Activated CD8-positive, alpha-beta T cell treated with anti-CD3 and anti-CD28 coated beads for 36 hours (primary cell): ENCODE data around the gene PDE8B. TPM values are rescaled to one million over a fixed set of nuclear protein-coding genes. Genes with fewer than 3 reads are reported as not detected.

Source experiments
- ATAC-seq: fragments of 200-7000 bp; cut with Tn5 transposase; one replicate; pipeline ENCODE4 v1.10.0; 2021; ENCODE audit warnings: mild to moderate bottlenecking, moderate library complexity
- CTCF ChIA-PET: fragments of 350-600 bp; sonication (Branson Sonifier 250); formaldehyde crosslinking; loops from one replicate; lab custom pipeline; 2021; ENCODE audit warnings: antibody characterized with exemption; lab: Charles Lee
- POLR2A ChIA-PET: fragments of 350-600 bp; sonication (Branson Sonifier 250); formaldehyde crosslinking; loops from one replicate; lab custom pipeline; 2021; ENCODE audit warnings: antibody characterized with exemption; lab: Charles Lee
- DNase-seq: peaks from one replicate; pipeline ENCODE4 v3.0.0-alpha.2; 2020
- H3K27ac Mint-ChIP-seq: one replicate; pipeline ENCODE4 v1.8.0; 2021; ENCODE audit warnings: mild to moderate bottlenecking, mixed read lengths
- H3K27me3 Mint-ChIP-seq: one replicate; pipeline ENCODE4 v1.8.0; 2021; ENCODE audit warnings: mixed read lengths
- H3K36me3 Mint-ChIP-seq: one replicate; pipeline ENCODE4 v1.8.0; 2021; ENCODE audit warnings: low read depth, mixed read lengths
- H3K4me1 Mint-ChIP-seq: one replicate; pipeline ENCODE4 v1.8.0; 2021; ENCODE audit warnings: low read depth, mixed read lengths
- H3K4me3 Mint-ChIP-seq: one replicate; pipeline ENCODE4 v1.8.0; 2021; ENCODE audit warnings: mild to moderate bottlenecking, moderate library complexity, mixed read lengths
- H3K9me3 Mint-ChIP-seq: one replicate; pipeline ENCODE4 v1.8.0; 2021; ENCODE audit warnings: mixed read lengths
- CTCF ChIP-seq: fragments of 200-600 bp; IDR thresholded peaks from one replicate; pipeline ENCODE4 v1.8.0; 2022; ENCODE audit warnings: antibody characterized with exemption, mild to moderate bottlenecking
- intact Hi-C: fragments of 100-400 bp; cut with micrococcal nuclease; formaldehyde crosslinking; loops from one replicate; pipeline ENCODE4 v1.10.0; 2022
- total RNA-seq, 2 experiments: library from RNA; stranded (reverse); gene quantifications; one replicate each; pipeline ENCODE4 v1.2.3, GENCODE V29; 2021

PDE8B gene
- total RNA-seq, 2 experiments from 2014 or later: 0.47 TPM; not detected in 1

GRCh38 chr5:77428526-77428925 is 218.0 kb downstream of the PDE8B start:
- H3K4me1 Mint-ChIP-seq: peaks cover 9% of the 10 kb centered on the region
- H3K9me3 Mint-ChIP-seq: no peaks in the 10 kb centered on the region
- ChIA-PET POLR2A (no interaction called here), CTCF (interaction anchor here (1.3 kb wide), 1 partner anchor 9 kb away, joined by 3 read pairs; no protein-coding TSS in a partner anchor)
- H3K36me3 Mint-ChIP-seq: peaks cover 10% of the 10 kb centered on the region
- H3K27ac Mint-ChIP-seq: no peak overlapping the region
- no peak for TF ChIP-seq CTCF
- ATAC-seq (no peak), DNase-seq (no peak)
- intact Hi-C loops: no loop called here
- no peak overlapping the region for H3K4me3 Mint-ChIP-seq
- no peaks in the 10 kb centered on the region for H3K27me3 Mint-ChIP-seq

GRCh38 chr5:77430726-77431125 is 220.2 kb downstream of the PDE8B start:
- Mint-ChIP-seq H3K27ac (no peak overlapping the region), H3K4me3 (no peak overlapping the region), H3K9me3 (no peaks in the 10 kb centered on the region), H3K4me1 (peaks cover 6% of the 10 kb centered on the region), H3K27me3 (no peaks in the 10 kb centered on the region), H3K36me3 (peaks cover 9% of the 10 kb centered on the region)
- no peak for ATAC-seq
- ChIA-PET CTCF (no interaction called here), POLR2A (no interaction called here)
- intact Hi-C loops: no loop called here
- no peak for DNase-seq
- no peak for TF ChIP-seq CTCF

- peaks cover 11% of the 10 kb centered on the region for H3K36me3 Mint-ChIP-seq
- ChIA-PET CTCF (no interaction called here), POLR2A (no interaction called here)
- intact Hi-C loops: no loop called here
- no peak overlapping the region for H3K27ac Mint-ChIP-seq
- TF ChIP-seq CTCF: no peak
- H3K4me3 Mint-ChIP-seq: no peak overlapping the region
- no peaks in the 10 kb centered on the region for H3K9me3 Mint-ChIP-seq
- ATAC-seq: no peak
- peaks cover 6% of the 10 kb centered on the region for H3K4me1 Mint-ChIP-seq
- no peak for DNase-seq
- no peaks in the 10 kb centered on the region for H3K27me3 Mint-ChIP-seq
Observed at GRCh38 chr5:77431286-77431685, 220.8 kb downstream of the PDE8B start.

- TF ChIP-seq CTCF: no peak
- H3K4me3 Mint-ChIP-seq: no peak overlapping the region
- H3K27ac Mint-ChIP-seq: no peak overlapping the region
- peaks cover 14% of the 10 kb centered on the region for H3K36me3 Mint-ChIP-seq
- ATAC-seq (no peak), DNase-seq (no peak)
- intact Hi-C loops: no loop called here
- ChIA-PET CTCF (no interaction called here), POLR2A (no interaction called here)
- H3K9me3 Mint-ChIP-seq: no peaks in the 10 kb centered on the region
- no peaks in the 10 kb centered on the region for H3K27me3 Mint-ChIP-seq
- peaks cover 6% of the 10 kb centered on the region for H3K4me1 Mint-ChIP-seq
Observed at GRCh38 chr5:77431719-77432118, 221.2 kb downstream of the PDE8B start.

- TF ChIP-seq CTCF: no peak
- Mint-ChIP-seq H3K27me3 (no peaks in the 10 kb centered on the region), H3K4me1 (no peaks in the 10 kb centered on the region), H3K36me3 (peaks cover 11% of the 10 kb centered on the region), H3K27ac (no peak overlapping the region), H3K4me3 (no peak overlapping the region), H3K9me3 (no peaks in the 10 kb centered on the region)
- CTCF ChIA-PET: interaction anchor here (0.8 to 1.6 kb wide), 8 partner anchors 11 to 292 kb away, joined by 3 to 5 read pairs (median 3); no protein-coding TSS in a partner anchor
- ATAC-seq: no peak
- no peak for DNase-seq
- POLR2A ChIA-PET: no interaction called here
- intact Hi-C loops: no loop called here
Observed at GRCh38 chr5:77437194-77437593, 226.7 kb downstream of the PDE8B start.
